NCI-H524 treated with DMSO at 0.1 percent for 48 hours (cell line): ENCODE results near the gene SPDYE6.
A peak's percentile ranks its signal among the peaks of the same experiment; 100 is the strongest.
"Not testable (repeated sequence)": the region's sequence is repeated elsewhere in the genome, so short reads cannot be mapped to it uniquely, and the experiment has no call there.

Source experiments
- DNase-seq: peaks from one replicate; lab custom pipeline; 2025; lab: John Stamatoyannopoulos, UW

Gene SPDYE6

GRCh38 chr7:102363549-102364393, 7.5 kb upstream of the SPDYE6 start:
- peak; percentile 94 for DNase-seq

GRCh38 chr7:102346983-102347382, 9.3 kb downstream of the SPDYE6 start:
- DNase-seq: not testable (repeated sequence)

- DNase-seq: not testable (repeated sequence)
These were observed 15.5 kb downstream of the SPDYE6 start for GRCh38 chr7:102340599-102341368.

- peak; percentile 58 for DNase-seq
These were observed 18.8 kb downstream of the SPDYE6 start for GRCh38 chr7:102337420-102337819.

- DNase-seq: not testable (repeated sequence)
These were observed 19.2 kb downstream of the SPDYE6 start for GRCh38 chr7:102337002-102337401.

GRCh38 chr7:102335574-102335973, 20.7 kb downstream of the SPDYE6 start:
- DNase-seq: not testable (repeated sequence)

- DNase-seq: not testable (repeated sequence)
These were observed 25.4 kb downstream of the SPDYE6 start for GRCh38 chr7:102330666-102331460.

GRCh38 chr7:102329366-102329765, 26.9 kb downstream of the SPDYE6 start:
- not testable (repeated sequence) for DNase-seq

- not testable (repeated sequence) for DNase-seq
These were observed 27.4 kb downstream of the SPDYE6 start for GRCh38 chr7:102328863-102329262.

GRCh38 chr7:102327183-102327582, 29.1 kb downstream of the SPDYE6 start:
- not testable (repeated sequence) for DNase-seq

GRCh38 chr7:102326157-102326889, 29.9 kb downstream of the SPDYE6 start:
- no peak for DNase-seq

- not testable (repeated sequence) for DNase-seq
These were observed 31.1 kb downstream of the SPDYE6 start for GRCh38 chr7:102325106-102325505.

GRCh38 chr7:102323914-102324195, 32.4 kb downstream of the SPDYE6 start:
- no peak for DNase-seq

GRCh38 chr7:102322202-102322715, 34.0 kb downstream of the SPDYE6 start:
- no peak for DNase-seq

- DNase-seq: no peak
These were observed 34.7 kb downstream of the SPDYE6 start for GRCh38 chr7:102321351-102322201.

- DNase-seq: no peak
These were observed 35.5 kb downstream of the SPDYE6 start for GRCh38 chr7:102320601-102321350.

GRCh38 chr7:102320181-102320580, 36.1 kb downstream of the SPDYE6 start:
- DNase-seq: no peak

- DNase-seq: no peak
These were observed 36.6 kb downstream of the SPDYE6 start for GRCh38 chr7:102319671-102320070.

- DNase-seq: no peak
These were observed 37.7 kb downstream of the SPDYE6 start for GRCh38 chr7:102318482-102318971.
